Measurements from ENCODE around the gene CFAP46. TPM values are rescaled to one million over a fixed set of nuclear protein-coding genes. Genes with fewer than 3 reads are reported as not detected.

The CFAP46 gene
- total and polyA plus RNA-seq, 2 of the 4 experiments (the other 2 are of a cell fraction): 1.3 to 1.8 TPM

DNA sequence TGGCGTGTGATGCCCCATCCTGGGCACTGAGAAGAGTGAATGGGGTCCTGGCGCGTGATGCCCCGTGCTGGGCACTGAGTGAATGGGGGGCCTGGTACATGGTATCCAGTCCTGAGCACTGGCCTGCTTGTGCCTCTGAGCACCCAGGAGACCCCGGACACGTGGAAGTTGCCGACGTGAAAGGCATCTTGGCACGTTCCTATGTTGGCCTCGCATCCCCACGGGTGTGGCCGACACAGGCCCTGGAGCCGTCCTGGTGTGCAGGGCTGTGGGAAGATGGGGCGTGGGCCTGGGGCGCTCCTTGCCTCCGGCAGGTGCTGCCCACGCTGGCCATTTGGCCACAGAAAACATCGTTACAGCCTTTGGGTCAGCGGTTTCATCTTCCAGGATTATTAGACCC is 35.5 kb downstream of the CFAP46 start:
- Histone ChIP-seq H3K27ac (ENCODE audit: insufficient read depth, low read length) (no peak overlapping the region), H3K4me3 (ENCODE audit: insufficient read depth, low read depth, low read length) (no peak overlapping the region), H3K9me3 (ENCODE audit: control insufficient read depth, insufficient read depth, low read length) (peaks cover 4% of the 10 kb centered on the region; the same call in 1 of the 2 replicates), H3K18ac (ENCODE audit: low read depth, low read length) (no peak overlapping the region), H3K9ac (ENCODE audit: low read depth, low read length) (no peak overlapping the region), H3K36me3 (ENCODE audit: control insufficient read depth, insufficient read depth, low read length) (no peaks in the 10 kb centered on the region), H4K5ac (ENCODE audit: low read depth, low read length) (no peak overlapping the region), H3K4ac (ENCODE audit: low read depth, low read length) (no peak overlapping the region), H2BK120ac (ENCODE audit: low read depth, low read length) (no peak overlapping the region), H2AFZ (replicated peaks; ENCODE audit: low read length, poor library complexity) (no peak overlapping the region), H3K9me1 (ENCODE audit: insufficient read depth, low read length) (no peaks in the 10 kb centered on the region), H2AK5ac (ENCODE audit: low read depth, low read length) (no peak overlapping the region), H2BK5ac (ENCODE audit: low read depth, low read length, poor library complexity, severe bottlenecking) (no peak overlapping the region), H3K4me2 (ENCODE audit: low read depth, low read length) (no peak overlapping the region), H3K4me1 (ENCODE audit: control insufficient read depth, insufficient read depth, low read length) (no peaks in the 10 kb centered on the region), H2AK9ac (replicated peaks; ENCODE audit: low read depth, low read length, poor library complexity) (no peak overlapping the region), H3K27me3 (ENCODE audit: control insufficient read depth, insufficient read depth, low read length) (peaks cover 6% of the 10 kb centered on the region), H2BK15ac (ENCODE audit: low read depth, low read length) (no peak overlapping the region), H3K56ac (ENCODE audit: extremely low read depth, insufficient read depth, low read length) (no peak overlapping the region), H3K14ac (replicated peaks; ENCODE audit: low read depth, low read length) (no peak overlapping the region), H4K91ac (ENCODE audit: insufficient read depth, low read depth, low read length) (no peak overlapping the region), H3K23ac (ENCODE audit: low read depth, low read length) (no peak overlapping the region), H2BK20ac (ENCODE audit: low read depth, low read length) (no peak overlapping the region), H4K8ac (ENCODE audit: low read depth in 2 of 2, low read length in 2 of 2) (no peak overlapping the region), H4K20me1 (ENCODE audit: insufficient read depth, low read length) (no peaks in the 10 kb centered on the region), H3K79me1 (ENCODE audit: low read depth in 1 of 2, low read length in 2 of 2) (no peaks in the 10 kb centered on the region)
- in situ Hi-C loops (cut with MboI; ENCODE audit: low sequenced_read_pairs) (no loop called here), dilution Hi-C loops (cut with HindIII; ENCODE audit: low sequenced_read_pairs, unreplicated experiment) (no loop called here), intact Hi-C loops (cut with micrococcal nuclease) (no loop called here)
- no TSS peak for BruUV-seq (replicated peaks)
- DNase-seq (no peak), ATAC-seq (ENCODE audit: low read depth) (no peak)
- CTCF ChIA-PET: no interaction called here
- WGBS, 2 experiments (ENCODE audit: extremely low coverage in 2 of 2, insufficient read length in 1 of 2): 77% methylated on average over 14 of the region's 19 CpGs; no CpG with 5 or more reads in 1 of the 2 experiments
- TF ChIP-seq MAZ (IDR thresholded peaks at IDR 0.05; ENCODE audit: borderline replicate concordance, low read depth, low read length): no peak
- TF ChIP-seq SMC3 (IDR thresholded peaks at IDR 0.05; ENCODE audit: low read depth, low read length): no peak
- no peak for TF ChIP-seq RCOR1 (IDR thresholded peaks at IDR 0.05; ENCODE audit: insufficient replicate concordance, low read length)
- TF ChIP-seq RFX5 (IDR thresholded peaks at IDR 0.05; ENCODE audit: low read depth, low read length): no peak
- no peak for TF ChIP-seq MXI1 (IDR thresholded peaks at IDR 0.05; ENCODE audit: borderline replicate concordance, low read depth, low read length)
- no peak for TF ChIP-seq POLR2A (IDR thresholded peaks at IDR 0.05; ENCODE audit: low read depth, low read length)
- no peak for TF ChIP-seq CHD1 (IDR thresholded peaks at IDR 0.05; ENCODE audit: low read depth, low read length)
- TF ChIP-seq, protein P1, sequence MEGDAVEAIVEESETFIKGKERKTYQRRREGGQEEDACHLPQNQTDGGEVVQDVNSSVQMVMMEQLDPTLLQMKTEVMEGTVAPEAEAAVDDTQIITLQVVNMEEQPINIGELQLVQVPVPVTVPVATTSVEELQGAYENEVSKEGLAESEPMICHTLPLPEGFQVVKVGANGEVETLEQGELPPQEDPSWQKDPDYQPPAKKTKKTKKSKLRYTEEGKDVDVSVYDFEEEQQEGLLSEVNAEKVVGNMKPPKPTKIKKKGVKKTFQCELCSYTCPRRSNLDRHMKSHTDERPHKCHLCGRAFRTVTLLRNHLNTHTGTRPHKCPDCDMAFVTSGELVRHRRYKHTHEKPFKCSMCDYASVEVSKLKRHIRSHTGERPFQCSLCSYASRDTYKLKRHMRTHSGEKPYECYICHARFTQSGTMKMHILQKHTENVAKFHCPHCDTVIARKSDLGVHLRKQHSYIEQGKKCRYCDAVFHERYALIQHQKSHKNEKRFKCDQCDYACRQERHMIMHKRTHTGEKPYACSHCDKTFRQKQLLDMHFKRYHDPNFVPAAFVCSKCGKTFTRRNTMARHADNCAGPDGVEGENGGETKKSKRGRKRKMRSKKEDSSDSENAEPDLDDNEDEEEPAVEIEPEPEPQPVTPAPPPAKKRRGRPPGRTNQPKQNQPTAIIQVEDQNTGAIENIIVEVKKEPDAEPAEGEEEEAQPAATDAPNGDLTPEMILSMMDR (conservative IDR thresholded peaks at IDR 0.05; ENCODE audit: low read depth, low read length): no peak
- POLR2A ChIA-PET (ENCODE audit: unreplicated experiment): no interaction called here
